SU-DHL-6 (cell line): ENCODE data around the gene DCN.

Experiments
- CTCF ChIP-seq: fragments of 200-600 bp; sonication (generic); IDR thresholded peaks from one replicate; pipeline ENCODE4 v1.5.1; 2017; ENCODE audit warnings: antibody characterized with exemption, mild to moderate bottlenecking, low read length, moderate library complexity; ENCODE audit not compliant: insufficient read depth, poor library complexity, severe bottlenecking
- EZH2phosphoT487 ChIP-seq: fragments of 200-600 bp; sonication (generic), shearing (Covaris generic); conservative IDR thresholded peaks from 2 replicates; pipeline ENCODE4 v1.6.1; 2018; ENCODE audit warnings: mild to moderate bottlenecking, antibody characterized with exemption, low read length, moderate library complexity, mixed read lengths

GRCh38 chr12:91144053-91144452 is 38.6 kb downstream of the DCN start:
- TF ChIP-seq CTCF (no peak), EZH2phosphoT487 (no peak)
